ENCODE data around the gene IGFL3.

DNA sequence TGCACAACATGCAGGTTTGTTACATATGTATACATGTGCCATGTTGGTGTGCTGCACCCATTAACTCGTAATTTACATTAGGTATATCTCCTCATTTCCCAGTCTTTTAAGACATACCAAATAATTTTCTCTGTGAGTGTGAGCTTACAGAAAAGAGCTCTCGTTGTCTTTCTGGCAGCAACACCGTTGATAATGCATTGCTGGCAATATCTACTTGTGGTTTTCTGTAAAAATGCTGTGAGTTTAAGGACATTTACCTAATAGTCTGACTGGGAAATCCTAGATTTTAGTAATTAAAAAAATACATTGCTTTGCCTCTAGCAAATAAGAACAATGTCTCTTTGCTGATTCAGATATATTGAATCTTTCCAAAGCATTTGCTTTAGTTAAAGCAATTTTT is 8.4 kb downstream of the IGFL3 start:
- TF ChIP-seq POLR2A (IDR thresholded peaks at IDR 0.05) = no peak
- TF ChIP-seq, protein P1, sequence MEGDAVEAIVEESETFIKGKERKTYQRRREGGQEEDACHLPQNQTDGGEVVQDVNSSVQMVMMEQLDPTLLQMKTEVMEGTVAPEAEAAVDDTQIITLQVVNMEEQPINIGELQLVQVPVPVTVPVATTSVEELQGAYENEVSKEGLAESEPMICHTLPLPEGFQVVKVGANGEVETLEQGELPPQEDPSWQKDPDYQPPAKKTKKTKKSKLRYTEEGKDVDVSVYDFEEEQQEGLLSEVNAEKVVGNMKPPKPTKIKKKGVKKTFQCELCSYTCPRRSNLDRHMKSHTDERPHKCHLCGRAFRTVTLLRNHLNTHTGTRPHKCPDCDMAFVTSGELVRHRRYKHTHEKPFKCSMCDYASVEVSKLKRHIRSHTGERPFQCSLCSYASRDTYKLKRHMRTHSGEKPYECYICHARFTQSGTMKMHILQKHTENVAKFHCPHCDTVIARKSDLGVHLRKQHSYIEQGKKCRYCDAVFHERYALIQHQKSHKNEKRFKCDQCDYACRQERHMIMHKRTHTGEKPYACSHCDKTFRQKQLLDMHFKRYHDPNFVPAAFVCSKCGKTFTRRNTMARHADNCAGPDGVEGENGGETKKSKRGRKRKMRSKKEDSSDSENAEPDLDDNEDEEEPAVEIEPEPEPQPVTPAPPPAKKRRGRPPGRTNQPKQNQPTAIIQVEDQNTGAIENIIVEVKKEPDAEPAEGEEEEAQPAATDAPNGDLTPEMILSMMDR (IDR thresholded peaks at IDR 0.05) = no peak
